GM23338 (cell line): ENCODE measurements around the gene MAGI1. TPM values are rescaled to one million over a fixed set of nuclear protein-coding genes. Genes with fewer than 3 reads are reported as not detected.

ENCODE experiments used
- ATAC-seq: fragments of 200-7000 bp; cut with Tn5 transposase; 3 replicates; pipeline ENCODE4 v1.9.1; 2020
- DNase-seq: peaks from one replicate; pipeline ENCODE4 v3.0.0-alpha.2; 2015; ENCODE audit warnings: low spot score
- H2AFZ ChIP-seq: fragments of 200-600 bp; sonication (generic); 2 replicates; pipeline ENCODE4 v1.8.0; 2016; ENCODE audit warnings: antibody characterized with exemption, mild to moderate bottlenecking, moderate library complexity
- H3F3A ChIP-seq: fragments of 200-600 bp; sonication (generic); replicated peaks from 2 replicates; pipeline ENCODE4 v1.8.0; 2017; ENCODE audit warnings: antibody characterized with exemption, mixed run types, low read depth
- H3K27ac ChIP-seq: fragments of 200-600 bp; sonication (generic); 2 replicates; pipeline ENCODE4 v1.6.1; 2016; ENCODE audit warnings: low read depth
- H3K27me3 ChIP-seq: fragments of 200-600 bp; sonication (generic); 2 replicates; pipeline ENCODE4 v1.8.0; 2016; ENCODE audit warnings: mild to moderate bottlenecking, mixed run types, moderate library complexity; ENCODE audit not compliant: insufficient read depth
- H3K36me3 ChIP-seq: fragments of 200-600 bp; sonication (generic); 2 replicates; pipeline ENCODE4 v1.8.0; 2016; ENCODE audit warnings: mild to moderate bottlenecking; ENCODE audit not compliant: insufficient read depth
- H3K4me1 ChIP-seq: fragments of 200-600 bp; sonication (generic); 2 replicates; pipeline ENCODE4 v1.8.0; 2016; ENCODE audit warnings: mild to moderate bottlenecking, moderate library complexity; ENCODE audit not compliant: insufficient read depth
- H3K4me2 ChIP-seq: fragments of 200-600 bp; sonication (generic); 2 replicates; pipeline ENCODE4 v1.7.1; 2017; ENCODE audit warnings: mixed run types
- H3K4me3 ChIP-seq: fragments of 200-600 bp; sonication (generic); 2 replicates; pipeline ENCODE4 v1.6.1; 2016; ENCODE audit warnings: mixed run types
- H3K79me2 ChIP-seq: fragments of 200-600 bp; sonication (generic); replicated peaks from 2 replicates; pipeline ENCODE4 v1.8.0; 2017; ENCODE audit warnings: mild to moderate bottlenecking; ENCODE audit not compliant: insufficient read depth
- H3K9me2 ChIP-seq: fragments of 200-600 bp; sonication (generic); 2 replicates; pipeline ENCODE4 v1.8.0; 2017; ENCODE audit not compliant: insufficient read depth
- H4K20me1 ChIP-seq: fragments of 200-600 bp; sonication (generic); replicated peaks from 2 replicates; pipeline ENCODE4 v1.8.0; 2017; ENCODE audit warnings: mild to moderate bottlenecking; ENCODE audit not compliant: insufficient read depth
- H3K27ac Mint-ChIP-seq: 2 replicates; pipeline ENCODE4 v1.8.0; 2020; ENCODE audit warnings: inconsistent platforms, mild to moderate bottlenecking, moderate library complexity, mixed read lengths
- H3K27me3 Mint-ChIP-seq: 3 replicates; pipeline ENCODE4 v1.8.0; 2022; ENCODE audit warnings: low read depth, mild to moderate bottlenecking, moderate library complexity, mixed read lengths, inconsistent platforms; ENCODE audit not compliant: insufficient read depth, poor library complexity
- H3K36me3 Mint-ChIP-seq: 3 replicates; pipeline ENCODE4 v1.8.0; 2021; ENCODE audit warnings: low read depth, mild to moderate bottlenecking, inconsistent platforms, moderate library complexity, mixed read lengths
- H3K4me1 Mint-ChIP-seq: 3 replicates; pipeline ENCODE4 v1.8.0; 2020; ENCODE audit warnings: mild to moderate bottlenecking, inconsistent platforms, mixed read lengths
- H3K4me3 Mint-ChIP-seq: 3 replicates; pipeline ENCODE4 v1.8.0; 2021; ENCODE audit warnings: moderate library complexity, mild to moderate bottlenecking, inconsistent platforms, mixed read lengths
- H3K9me3 Mint-ChIP-seq: 3 replicates; pipeline ENCODE4 v1.8.0; 2020; ENCODE audit warnings: moderate library complexity, mild to moderate bottlenecking, inconsistent platforms, mixed read lengths
- CTCF ChIP-seq, 2 experiments: fragments of 200-600 bp in 1 of 2; sonication (generic) in 1 of 2; conservative IDR thresholded peaks; 2 replicates each; pipeline versions ENCODE4 v1.5.1 to v1.6.1; 2016 to 2017; ENCODE audit warnings: antibody characterized with exemption in 2 of 2, low read depth in 2 of 2, mild to moderate bottlenecking in 2 of 2, moderate library complexity in 1 of 2
- ETS1 ChIP-seq: IDR thresholded peaks from 2 replicates; pipeline ENCODE4 v1.6.1; 2016; ENCODE audit warnings: antibody characterized with exemption
- EZH2 ChIP-seq: fragments of 200-600 bp; sonication (generic); IDR thresholded peaks from one replicate; pipeline ENCODE4 v1.8.0; 2017; ENCODE audit warnings: antibody characterized with exemption, mild to moderate bottlenecking, low read depth; ENCODE audit not compliant: unreplicated experiment
- JUNB ChIP-seq: IDR thresholded peaks from one replicate; pipeline ENCODE4 v1.6.1; 2016; ENCODE audit warnings: antibody characterized with exemption; ENCODE audit not compliant: unreplicated experiment
- POLR2AphosphoS5 ChIP-seq: IDR thresholded peaks from 2 replicates; pipeline ENCODE4 v1.6.1; 2016; ENCODE audit warnings: antibody characterized with exemption, low read depth
- REST ChIP-seq: IDR thresholded peaks from one replicate; pipeline ENCODE4 v1.6.1; 2018; ENCODE audit warnings: antibody characterized with exemption; ENCODE audit not compliant: unreplicated experiment
- STAT1 ChIP-seq: IDR thresholded peaks from one replicate; pipeline ENCODE4 v1.6.1; 2016; ENCODE audit warnings: antibody characterized with exemption; ENCODE audit not compliant: unreplicated experiment
- ZNF331 ChIP-seq: fragments of 250-450 bp; sonication (Bioruptor Pico); IDR thresholded peaks from 2 replicates; pipeline ENCODE4 v1.5.0; 2020; ENCODE audit warnings: low read depth, mild to moderate bottlenecking, moderate library complexity
- polyA plus RNA-seq: library from polyadenylated mRNA; unstranded; fragments of >200 nt; fragmentation: Nextera tagmentation; extraction: Ambion mirVana; gene quantifications from 2 replicates; pipeline ENCODE4 v1.2.1, GENCODE V29; 2016
- total RNA-seq: library from RNA; depleted of rRNA; stranded (reverse); fragments of >200 nt; shearing (Covaris generic); gene quantifications from 2 replicates; pipeline ENCODE4 v1.2.3, GENCODE V29; 2014

Gene MAGI1
- total and polyA plus RNA-seq, 2 experiments from 2014 or later, result 27.4 to 71.2 TPM

- no peak for TF ChIP-seq POLR2AphosphoS5
These were observed 600.6 kb downstream of the MAGI1 start (continued) for GRCh38 chr3:65438096-65438495.

GRCh38 chr3:65436580-65436979 is 602.1 kb downstream of the MAGI1 start:
- no peak overlapping the region for H3K4me2 ChIP-seq
- H3K4me1 Mint-ChIP-seq, result peaks cover 9% of the 10 kb centered on the region
- ATAC-seq (no peak; the same call in 1 of the 3 replicates), DNase-seq (peak; percentile 48)
- no peak overlapping the region for H3K4me3 Mint-ChIP-seq
- H3K27ac ChIP-seq, result no peak overlapping the region
- H3K9me2 ChIP-seq, result no peaks in the 10 kb centered on the region
- H3K4me3 ChIP-seq, result no peak overlapping the region
- H3K27me3 ChIP-seq, result no peaks in the 10 kb centered on the region
- no peaks in the 10 kb centered on the region for H3K79me2 ChIP-seq
- TF ChIP-seq JUNB (no peak), CTCF (conservative IDR thresholded peaks at IDR 0.05; ENCODE audit: low read depth in 2 of 2) (peak; percentile 60 to 84)
- peaks cover 30% of the 10 kb centered on the region for H3K36me3 ChIP-seq
- 0 out of 2 replicates have a peak, but pooled peaks cover 5% of the 10 kb centered on the region for H3F3A ChIP-seq
- H2AFZ ChIP-seq, result no peak overlapping the region
- H4K20me1 ChIP-seq, result no peaks in the 10 kb centered on the region
- H3K27me3 Mint-ChIP-seq, result no peaks in the 10 kb centered on the region
- peaks cover 7% of the 10 kb centered on the region; the same call in 1 of the 2 replicates for H3K4me1 ChIP-seq
- no peak overlapping the region for H3K27ac Mint-ChIP-seq
- H3K9me3 Mint-ChIP-seq, result no peaks in the 10 kb centered on the region
- peaks cover 51% of the 10 kb centered on the region for H3K36me3 Mint-ChIP-seq

GRCh38 chr3:65433480-65433879 is 605.2 kb downstream of the MAGI1 start:
- DNase-seq (no peak), ATAC-seq (no peak)
- H3K36me3 Mint-ChIP-seq, result peaks cover 59% of the 10 kb centered on the region
- Histone ChIP-seq H3K4me2 (no peak overlapping the region), H3K27me3 (no peaks in the 10 kb centered on the region), H3K79me2 (no peaks in the 10 kb centered on the region), H3K27ac (no peak overlapping the region), H3K4me1 (no peaks in the 10 kb centered on the region), H4K20me1 (0 out of 2 replicates have a peak, but pooled peaks cover 3% of the 10 kb centered on the region), H3K4me3 (no peak overlapping the region), H2AFZ (no peak overlapping the region), H3K9me2 (no peaks in the 10 kb centered on the region), H3K36me3 (peaks cover 41% of the 10 kb centered on the region), H3F3A (0 out of 2 replicates have a peak, but pooled peaks cover 2% of the 10 kb centered on the region)
- H3K27me3 Mint-ChIP-seq, result no peaks in the 10 kb centered on the region
- no peak overlapping the region for H3K27ac Mint-ChIP-seq
- H3K4me1 Mint-ChIP-seq, result no peaks in the 10 kb centered on the region
- no peaks in the 10 kb centered on the region for H3K9me3 Mint-ChIP-seq
- H3K4me3 Mint-ChIP-seq, result no peak overlapping the region
- TF ChIP-seq STAT1 (no peak), ETS1 (no peak), EZH2 (no peak), ZNF331 (no peak), POLR2AphosphoS5 (no peak), REST (no peak)
